ENCODE measurements around the gene SLC35F3.

GRCh38 chr1:234125714-234126113 lies 221.2 kb downstream of the SLC35F3 start:
- TF ChIP-seq ZNF561 (CRISPR knock-in tag; conservative IDR thresholded peaks at IDR 0.05): no peak
- TF ChIP-seq ZBTB17 (CRISPR knock-in tag; IDR thresholded peaks at IDR 0.05): no peak
- no peak for TF ChIP-seq POLR2A (conservative IDR thresholded peaks at IDR 0.05)
- TF ChIP-seq, protein P1, sequence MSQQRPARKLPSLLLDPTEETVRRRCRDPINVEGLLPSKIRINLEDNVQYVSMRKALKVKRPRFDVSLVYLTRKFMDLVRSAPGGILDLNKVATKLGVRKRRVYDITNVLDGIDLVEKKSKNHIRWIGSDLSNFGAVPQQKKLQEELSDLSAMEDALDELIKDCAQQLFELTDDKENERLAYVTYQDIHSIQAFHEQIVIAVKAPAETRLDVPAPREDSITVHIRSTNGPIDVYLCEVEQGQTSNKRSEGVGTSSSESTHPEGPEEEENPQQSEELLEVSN (IDR thresholded peaks at IDR 0.05; ENCODE audit: borderline replicate concordance in 1 of 2, extremely low read depth in 1 of 2, insufficient read depth in 1 of 2, insufficient read length in 1 of 2, low read depth in 1 of 2, low read length in 1 of 2, poor library complexity in 1 of 2, severe bottlenecking in 1 of 2): no peak
- TF ChIP-seq, protein P2, sequence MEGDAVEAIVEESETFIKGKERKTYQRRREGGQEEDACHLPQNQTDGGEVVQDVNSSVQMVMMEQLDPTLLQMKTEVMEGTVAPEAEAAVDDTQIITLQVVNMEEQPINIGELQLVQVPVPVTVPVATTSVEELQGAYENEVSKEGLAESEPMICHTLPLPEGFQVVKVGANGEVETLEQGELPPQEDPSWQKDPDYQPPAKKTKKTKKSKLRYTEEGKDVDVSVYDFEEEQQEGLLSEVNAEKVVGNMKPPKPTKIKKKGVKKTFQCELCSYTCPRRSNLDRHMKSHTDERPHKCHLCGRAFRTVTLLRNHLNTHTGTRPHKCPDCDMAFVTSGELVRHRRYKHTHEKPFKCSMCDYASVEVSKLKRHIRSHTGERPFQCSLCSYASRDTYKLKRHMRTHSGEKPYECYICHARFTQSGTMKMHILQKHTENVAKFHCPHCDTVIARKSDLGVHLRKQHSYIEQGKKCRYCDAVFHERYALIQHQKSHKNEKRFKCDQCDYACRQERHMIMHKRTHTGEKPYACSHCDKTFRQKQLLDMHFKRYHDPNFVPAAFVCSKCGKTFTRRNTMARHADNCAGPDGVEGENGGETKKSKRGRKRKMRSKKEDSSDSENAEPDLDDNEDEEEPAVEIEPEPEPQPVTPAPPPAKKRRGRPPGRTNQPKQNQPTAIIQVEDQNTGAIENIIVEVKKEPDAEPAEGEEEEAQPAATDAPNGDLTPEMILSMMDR (IDR thresholded peaks at IDR 0.05 in 2 of 3, conservative IDR thresholded peaks at IDR 0.05 in 1 of 3; ENCODE audit: insufficient read depth in 2 of 3, low read depth in 1 of 3, low read length in 3 of 3): no peak
- no peak for TF ChIP-seq POLR2B (IDR thresholded peaks at IDR 0.05; ENCODE audit: low read depth, partially characterized antibody)
- TF ChIP-seq ZFP91 (CRISPR knock-in tag; IDR thresholded peaks at IDR 0.05): no peak
- no peak for TF ChIP-seq STAT6 (CRISPR knock-in tag; IDR thresholded peaks at IDR 0.05)
- no peak for TF ChIP-seq POLR3G (IDR thresholded peaks at IDR 0.05; ENCODE audit: extremely low read depth, insufficient read length, insufficient replicate concordance)

Measured in K562 (cell line).